Neutrophil (primary cell): ENCODE data around the gene SLAMF7.
A peak's percentile ranks its signal among the peaks of the same experiment; 100 is the strongest.

Experiments used
- H3K27ac ChIP-seq: fragments of 200-600 bp; sonication (generic); 2 replicates; pipeline ENCODE4 v1.5.1; 2016; ENCODE audit warnings: mild to moderate bottlenecking, moderate library complexity
- H3K27me3 ChIP-seq: fragments of 200-600 bp; sonication (generic); 2 replicates; pipeline ENCODE4 v1.6.0; 2016; ENCODE audit warnings: mild to moderate bottlenecking
- H3K36me3 ChIP-seq: fragments of 200-600 bp; sonication (generic); 2 replicates; pipeline ENCODE4 v1.5.1; 2017
- H3K4me1 ChIP-seq, 2 experiments: fragments of 200-600 bp in 1 of 2; sonication (generic) in 1 of 2; 1 replicate in 1 of 2; 2 replicates in 1 of 2; pipeline versions ENCODE4 v1.5.1 to v1.6.1; 2013 to 2016; ENCODE audit warnings: low read depth in 1 of 2, low read length in 1 of 2, mild to moderate bottlenecking in 1 of 2, moderate library complexity in 1 of 2; ENCODE audit not compliant: control insufficient read depth in 1 of 2, insufficient read depth in 1 of 2
- H3K4me3 ChIP-seq, 2 experiments: fragments of 200-600 bp in 1 of 2; sonication (generic) in 1 of 2; 1 replicate in 1 of 2; 2 replicates in 1 of 2; pipeline ENCODE4 v1.5.1; 2013 to 2016; ENCODE audit warnings: low read depth in 1 of 2, low read length in 1 of 2, mild to moderate bottlenecking in 1 of 2, moderate library complexity in 1 of 2
- H3K9me3 ChIP-seq: fragments of 200-600 bp; sonication (generic); 2 replicates; pipeline ENCODE4 v1.5.1; 2016
- CTCF ChIP-seq: fragments of 200-600 bp; sonication (generic); IDR thresholded peaks from 2 replicates; pipeline ENCODE4 v1.5.1; 2016; ENCODE audit warnings: antibody characterized with exemption

SLAMF7 gene

GRCh38 chr1:160706526-160707235 lies 32.4 kb upstream of the SLAMF7 start:
- H3K9me3 ChIP-seq, result no peaks in the 10 kb centered on the region
- no peaks in the 10 kb centered on the region for H3K27me3 ChIP-seq
- peak overlapping the region; percentile 87 for H3K27ac ChIP-seq
- H3K4me1 ChIP-seq, result peaks cover 99 to 100% of the 10 kb centered on the region in 2 experiments
- peak overlapping the region; percentile 75 to 90 for H3K4me3 ChIP-seq
- TF ChIP-seq CTCF, result no peak
- no peaks in the 10 kb centered on the region for H3K36me3 ChIP-seq

GRCh38 chr1:160707236-160708064 lies 31.6 kb upstream of the SLAMF7 start:
- H3K27me3 ChIP-seq, result no peaks in the 10 kb centered on the region
- no peaks in the 10 kb centered on the region for H3K36me3 ChIP-seq
- TF ChIP-seq CTCF, result no peak
- peak overlapping the region; percentile 87 for H3K27ac ChIP-seq
- peak overlapping the region; percentile 75 to 90 for H3K4me3 ChIP-seq
- peaks cover 100% of the 10 kb centered on the region in 2 experiments for H3K4me1 ChIP-seq
- no peaks in the 10 kb centered on the region for H3K9me3 ChIP-seq

GRCh38 chr1:160708118-160708517 lies 30.9 kb upstream of the SLAMF7 start:
- peak; percentile 58 for TF ChIP-seq CTCF
- H3K27ac ChIP-seq, result peak overlapping the region; percentile 87
- no peaks in the 10 kb centered on the region for H3K36me3 ChIP-seq
- H3K27me3 ChIP-seq, result no peaks in the 10 kb centered on the region
- H3K9me3 ChIP-seq, result no peaks in the 10 kb centered on the region
- H3K4me1 ChIP-seq, result peaks cover 100% of the 10 kb centered on the region in 2 experiments
- peak overlapping the region; percentile 75 to 90 for H3K4me3 ChIP-seq

- Histone ChIP-seq H3K27ac (peak overlapping the region; percentile 87), H3K36me3 (no peaks in the 10 kb centered on the region), H3K27me3 (no peaks in the 10 kb centered on the region), H3K4me1 (peaks cover 100% of the 10 kb centered on the region in 2 experiments), H3K4me3 (peak overlapping the region; percentile 75 to 90), H3K9me3 (no peaks in the 10 kb centered on the region)
- TF ChIP-seq CTCF, result no peak
These were observed 30.2 kb upstream of the SLAMF7 start for GRCh38 chr1:160708801-160709200.

- no peaks in the 10 kb centered on the region for H3K36me3 ChIP-seq
- no peaks in the 10 kb centered on the region for H3K9me3 ChIP-seq
- no peaks in the 10 kb centered on the region for H3K27me3 ChIP-seq
- H3K4me3 ChIP-seq, result peak overlapping the region; percentile 75 to 90
- peaks cover 93 to 94% of the 10 kb centered on the region in 2 experiments for H3K4me1 ChIP-seq
- no peak for TF ChIP-seq CTCF
- H3K27ac ChIP-seq, result peak overlapping the region; percentile 87
These were observed 29.3 kb upstream of the SLAMF7 start for GRCh38 chr1:160709715-160710114.
